MCF 10A (cell line): ENCODE results near the gene CALR3. TPM values are rescaled to one million over a fixed set of nuclear protein-coding genes. Genes with fewer than 3 reads are reported as not detected.

Source experiments
- BruUV-seq: library from RNA; stranded (reverse); fragments of 400-500 nt; replicated peaks from 2 replicates; lab custom pipeline; 2021; lab: Mats Ljungman, UMichigan
- CTCF ChIA-PET: fragments of 300-600 bp; sonication (Branson Sonifier 250); formaldehyde crosslinking; extraction: SDS; loops from one replicate; lab custom pipeline; 2021; ENCODE audit warnings: antibody characterized with exemption, inconsistent platforms; lab: Yijun Ruan, JAX
- POLR2A ChIA-PET: fragments of 300-600, 350-650 bp; sonication (Branson Sonifier 250); formaldehyde crosslinking; extraction: SDS; loops from one replicate; lab custom pipeline; 2020; ENCODE audit warnings: antibody characterized with exemption, inconsistent platforms; lab: Yijun Ruan, JAX
- DNase-seq: peaks from one replicate; pipeline ENCODE4 v3.0.0-alpha.2; 2018; ENCODE audit not compliant: unreplicated experiment
- H3K27ac Mint-ChIP-seq: one replicate; pipeline ENCODE4 v1.8.0; 2022; ENCODE audit warnings: mild to moderate bottlenecking, low read depth, mixed read lengths; ENCODE audit not compliant: unreplicated experiment
- H3K27me3 Mint-ChIP-seq: one replicate; pipeline ENCODE4 v1.8.0; 2022; ENCODE audit warnings: mixed read lengths; ENCODE audit not compliant: insufficient read depth, unreplicated experiment
- H3K36me3 Mint-ChIP-seq: one replicate; pipeline ENCODE4 v1.8.0; 2022; ENCODE audit warnings: mild to moderate bottlenecking, moderate library complexity, mixed read lengths; ENCODE audit not compliant: insufficient read depth, unreplicated experiment
- H3K4me1 Mint-ChIP-seq: one replicate; pipeline ENCODE4 v1.8.0; 2022; ENCODE audit warnings: mixed read lengths; ENCODE audit not compliant: insufficient read depth, unreplicated experiment
- H3K4me3 Mint-ChIP-seq: one replicate; pipeline ENCODE4 v1.8.0; 2022; ENCODE audit warnings: mild to moderate bottlenecking, moderate library complexity, mixed read lengths; ENCODE audit not compliant: unreplicated experiment
- H3K9me3 Mint-ChIP-seq: one replicate; pipeline ENCODE4 v1.8.0; 2022; ENCODE audit warnings: mixed read lengths; ENCODE audit not compliant: unreplicated experiment
- CTCF ChIP-seq: fragments of 200-600 bp; IDR thresholded peaks from one replicate; pipeline ENCODE4 v1.8.0; 2022; ENCODE audit warnings: antibody characterized with exemption, mild to moderate bottlenecking; ENCODE audit not compliant: unreplicated experiment
- intact Hi-C: fragments of 100-400 bp; cut with micrococcal nuclease; formaldehyde crosslinking; loops from 2 replicates; pipeline ENCODE4 v1.14.1; 2022
- total RNA-seq: library from RNA; stranded (reverse); gene quantifications from 2 replicates; pipeline ENCODE4 v1.2.3, GENCODE V29; 2022

Gene CALR3
- total RNA-seq, 1 experiment from 2014 or later, result not detected

GRCh38 chr19:16524991-16525734 is 29.2 kb upstream of the CALR3 start:
- intact Hi-C loops, result no loop called here
- POLR2A ChIA-PET, result no interaction called here

GRCh38 chr19:16522559-16523377 is 26.8 kb upstream of the CALR3 start:
- Mint-ChIP-seq H3K9me3 (no peaks in the 10 kb centered on the region), H3K4me1 (no peaks in the 10 kb centered on the region), H3K27me3 (no peaks in the 10 kb centered on the region), H3K4me3 (no peak overlapping the region), H3K36me3 (peaks cover 68% of the 10 kb centered on the region), H3K27ac (no peak overlapping the region)
- intact Hi-C loops, result no loop called here
- DNase-seq, result no peak
- CTCF ChIA-PET, result interaction anchor here (0.6 kb wide), 1 partner anchor 1560 kb away, joined by 3 read pairs; no protein-coding TSS in a partner anchor
- no TSS peak for BruUV-seq
- POLR2A ChIA-PET, result interaction anchor here (1.4 kb wide), 1 partner anchor 19 kb away, joined by 4 read pairs; the partner anchor contains the start of gene CHERP
- TF ChIP-seq CTCF, result no peak

More at GRCh38 chr19:16524991-16525734, 29.2 kb upstream of the CALR3 start:
- no peaks in the 10 kb centered on the region for H3K9me3 Mint-ChIP-seq
- no peak overlapping the region for H3K27ac Mint-ChIP-seq
- no peaks in the 10 kb centered on the region for H3K4me1 Mint-ChIP-seq
- BruUV-seq, result no TSS peak
- H3K36me3 Mint-ChIP-seq, result peaks cover 65% of the 10 kb centered on the region
- no peak for DNase-seq
- no peak for TF ChIP-seq CTCF
- CTCF ChIA-PET, result no interaction called here
- H3K27me3 Mint-ChIP-seq, result no peaks in the 10 kb centered on the region
- H3K4me3 Mint-ChIP-seq, result no peak overlapping the region

- H3K27me3 Mint-ChIP-seq, result no peaks in the 10 kb centered on the region
- POLR2A ChIA-PET, result no interaction called here
- BruUV-seq, result no TSS peak
- intact Hi-C loops, result no loop called here
- CTCF ChIA-PET, result interaction anchor here (0.7 kb wide), 1 partner anchor 18 kb away, joined by 4 read pairs; no protein-coding TSS in a partner anchor
- H3K4me1 Mint-ChIP-seq, result no peaks in the 10 kb centered on the region
- H3K27ac Mint-ChIP-seq, result no peak overlapping the region
- H3K36me3 Mint-ChIP-seq, result peaks cover 70% of the 10 kb centered on the region
- no peak overlapping the region for H3K4me3 Mint-ChIP-seq
- no peak for DNase-seq
- no peaks in the 10 kb centered on the region for H3K9me3 Mint-ChIP-seq
- TF ChIP-seq CTCF, result no peak
Observed at GRCh38 chr19:16521715-16522289, 25.8 kb upstream of the CALR3 start.
